Measurements from ENCODE around the gene MFF. TPM values are rescaled to one million over a fixed set of nuclear protein-coding genes. Genes with fewer than 3 reads are reported as not detected.

MFF gene
- total RNA-seq, 1 donor from 2014 or later: 65.9 TPM

DNA sequence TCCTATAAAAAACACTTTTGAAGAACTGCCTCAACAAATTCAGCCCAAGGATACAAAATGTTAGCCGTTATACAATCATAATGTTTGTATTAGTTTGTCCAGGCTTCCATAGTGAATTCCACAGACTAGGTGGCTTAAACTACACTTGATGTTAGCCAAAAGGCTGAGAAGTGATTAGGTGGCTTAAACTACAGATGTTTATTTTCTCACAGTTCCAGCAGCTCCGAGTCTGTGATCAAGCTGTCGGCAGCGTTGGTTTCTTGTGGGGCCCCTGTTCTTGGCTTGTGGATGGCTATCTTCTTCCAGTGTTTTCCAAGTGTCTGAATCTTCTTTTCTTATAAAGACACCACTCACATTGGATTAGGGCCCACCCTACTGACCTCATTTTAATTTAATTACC is 31.5 kb upstream of the MFF start:
- H3K27me3 ChIP-seq: no peaks in the 10 kb centered on the region
- DNase-seq (ENCODE audit: low spot score in 2 of 2): no peak
- H3K4me1 ChIP-seq: no peaks in the 10 kb centered on the region
- H3K36me3 ChIP-seq: peaks cover 0 to 6% of the 10 kb centered on the region in 2 donors
- TF ChIP-seq, protein P1, sequence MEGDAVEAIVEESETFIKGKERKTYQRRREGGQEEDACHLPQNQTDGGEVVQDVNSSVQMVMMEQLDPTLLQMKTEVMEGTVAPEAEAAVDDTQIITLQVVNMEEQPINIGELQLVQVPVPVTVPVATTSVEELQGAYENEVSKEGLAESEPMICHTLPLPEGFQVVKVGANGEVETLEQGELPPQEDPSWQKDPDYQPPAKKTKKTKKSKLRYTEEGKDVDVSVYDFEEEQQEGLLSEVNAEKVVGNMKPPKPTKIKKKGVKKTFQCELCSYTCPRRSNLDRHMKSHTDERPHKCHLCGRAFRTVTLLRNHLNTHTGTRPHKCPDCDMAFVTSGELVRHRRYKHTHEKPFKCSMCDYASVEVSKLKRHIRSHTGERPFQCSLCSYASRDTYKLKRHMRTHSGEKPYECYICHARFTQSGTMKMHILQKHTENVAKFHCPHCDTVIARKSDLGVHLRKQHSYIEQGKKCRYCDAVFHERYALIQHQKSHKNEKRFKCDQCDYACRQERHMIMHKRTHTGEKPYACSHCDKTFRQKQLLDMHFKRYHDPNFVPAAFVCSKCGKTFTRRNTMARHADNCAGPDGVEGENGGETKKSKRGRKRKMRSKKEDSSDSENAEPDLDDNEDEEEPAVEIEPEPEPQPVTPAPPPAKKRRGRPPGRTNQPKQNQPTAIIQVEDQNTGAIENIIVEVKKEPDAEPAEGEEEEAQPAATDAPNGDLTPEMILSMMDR (IDR thresholded peaks at IDR 0.05): no peak
- H3K4me3 ChIP-seq: no peak overlapping the region
- intact Hi-C loops (cut with DNase I): no loop called here
- no peaks in the 10 kb centered on the region for H3K9me3 ChIP-seq
- H3K27ac ChIP-seq: no peak overlapping the region

DNA sequence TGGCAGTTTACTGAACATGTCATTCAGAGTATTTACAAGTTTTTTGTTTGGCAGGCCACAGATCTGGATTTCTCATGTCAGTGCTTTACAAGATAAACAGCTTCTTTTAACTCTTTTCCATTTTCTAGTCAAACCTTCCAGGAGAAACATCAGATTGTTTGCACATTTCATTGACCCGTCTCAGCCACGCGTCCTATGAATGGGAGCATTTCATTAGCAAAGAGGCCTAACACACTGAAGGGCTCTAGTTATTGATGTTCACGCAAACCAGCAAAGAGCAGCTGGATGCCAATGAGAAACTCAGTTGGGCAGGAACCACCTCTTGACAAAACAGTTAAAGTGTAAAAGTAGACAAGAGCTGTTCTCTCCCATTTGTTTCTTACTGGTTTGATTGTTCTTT is 29.2 kb upstream of the MFF start:
- H3K27me3 ChIP-seq: no peaks in the 10 kb centered on the region
- no peaks in the 10 kb centered on the region for H3K4me1 ChIP-seq
- no peaks in the 10 kb centered on the region for H3K9me3 ChIP-seq
- intact Hi-C loops (cut with DNase I): no loop called here
- no peak overlapping the region for H3K27ac ChIP-seq
- no peak overlapping the region for H3K4me3 ChIP-seq
- TF ChIP-seq, protein P1 (IDR thresholded peaks at IDR 0.05): no peak
- no peak for DNase-seq (ENCODE audit: low spot score in 2 of 2)
- H3K36me3 ChIP-seq: peaks cover 0 to 3% of the 10 kb centered on the region in 2 donors

DNA sequence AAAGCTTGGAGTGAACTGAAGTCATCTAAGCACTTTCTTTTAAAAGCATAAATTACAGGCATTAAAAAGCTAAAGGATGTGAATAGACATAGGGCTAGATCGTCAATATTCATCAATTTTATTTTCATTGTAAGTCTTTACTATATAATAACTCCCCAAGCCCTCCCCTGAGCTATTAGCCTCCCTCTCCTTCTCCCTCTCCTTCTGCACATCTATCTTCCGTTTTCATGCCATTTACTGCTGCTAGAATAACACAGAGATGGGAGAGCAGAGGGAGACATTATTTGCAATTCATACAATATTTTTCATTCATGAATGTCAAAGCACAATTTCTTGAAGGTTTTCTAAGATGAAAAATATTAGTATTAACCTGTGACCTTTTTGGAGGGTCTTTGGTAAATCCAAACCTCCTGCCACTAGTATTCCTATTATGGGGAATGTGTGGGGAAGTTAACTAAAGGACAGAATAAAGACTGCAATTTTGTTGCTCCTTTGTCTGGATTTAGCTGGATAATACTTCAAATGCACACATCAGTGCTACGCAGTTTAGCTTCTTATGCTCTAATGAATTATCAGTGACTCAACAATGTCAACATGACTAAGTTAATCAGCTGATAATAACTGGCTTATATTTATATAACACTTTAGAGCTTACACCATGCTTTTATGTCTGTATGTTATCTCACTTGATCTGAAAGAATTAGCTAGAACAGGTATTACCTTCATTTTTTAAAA is 28.2 kb upstream of the MFF start:
- H3K4me3 ChIP-seq: no peak overlapping the region
- H3K27me3 ChIP-seq: no peaks in the 10 kb centered on the region
- H3K27ac ChIP-seq: no peak overlapping the region
- TF ChIP-seq, protein P1 (IDR thresholded peaks at IDR 0.05): no peak
- no peaks in the 10 kb centered on the region for H3K4me1 ChIP-seq
- intact Hi-C loops (cut with DNase I): no loop called here
- DNase-seq (ENCODE audit: low spot score in 2 of 2): no peak
- no peaks in the 10 kb centered on the region for H3K9me3 ChIP-seq
- peaks cover 0 to 3% of the 10 kb centered on the region in 2 donors for H3K36me3 ChIP-seq

DNA sequence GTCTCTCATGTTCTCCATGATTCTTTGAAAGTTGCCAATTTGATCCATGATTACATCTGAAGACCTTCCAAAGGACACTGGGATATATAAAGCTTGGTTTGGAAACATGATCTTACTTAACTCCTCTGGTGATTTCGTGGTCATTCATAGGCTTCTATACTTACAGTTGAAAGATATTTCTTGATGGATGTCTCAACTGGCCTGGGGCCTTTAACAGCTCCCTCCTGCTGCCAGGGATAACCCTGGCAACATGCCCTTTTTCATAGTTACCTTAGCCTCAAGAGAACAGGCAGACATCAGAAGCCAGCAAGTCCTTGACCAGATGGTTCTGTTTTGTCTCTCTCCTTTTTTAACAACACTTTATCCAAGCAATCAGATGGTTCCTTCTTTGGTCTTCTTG is 23.5 kb upstream of the MFF start:
- Histone ChIP-seq H3K27me3 (no peaks in the 10 kb centered on the region), H3K4me3 (no peak overlapping the region), H3K27ac (no peak overlapping the region), H3K36me3 (peaks cover 3 to 4% of the 10 kb centered on the region in 2 donors), H3K4me1 (no peaks in the 10 kb centered on the region), H3K9me3 (no peaks in the 10 kb centered on the region)
- intact Hi-C loops (cut with DNase I): no loop called here
- TF ChIP-seq, protein P1 (IDR thresholded peaks at IDR 0.05): no peak
- DNase-seq (ENCODE audit: low spot score in 2 of 2): no peak

DNA sequence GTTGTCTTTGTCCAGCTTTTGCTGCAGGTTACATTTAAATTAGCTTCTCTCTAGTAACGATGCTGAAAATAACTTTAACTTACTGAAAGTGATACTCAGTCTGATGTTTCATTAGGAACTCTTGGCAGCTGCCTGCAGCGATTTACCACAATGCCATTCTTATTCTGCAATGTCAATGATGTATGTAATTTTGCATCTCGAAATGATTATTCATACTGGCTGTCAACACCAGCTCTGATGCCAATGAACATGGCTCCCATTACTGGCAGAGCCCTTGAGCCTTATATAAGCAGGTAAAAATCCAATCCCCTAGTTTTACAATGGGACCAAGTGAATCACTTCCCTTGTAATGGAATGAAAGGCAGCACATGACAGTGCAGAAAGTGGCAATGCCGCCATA is 16.3 kb upstream of the MFF start:
- Histone ChIP-seq H3K4me3 (no peak overlapping the region), H3K36me3 (peaks cover 3 to 7% of the 10 kb centered on the region in 2 donors), H3K27ac (no peak overlapping the region), H3K9me3 (no peaks in the 10 kb centered on the region), H3K4me1 (no peaks in the 10 kb centered on the region), H3K27me3 (no peaks in the 10 kb centered on the region)
- DNase-seq (ENCODE audit: low spot score in 2 of 2): no peak
- intact Hi-C loops (cut with DNase I): no loop called here
- TF ChIP-seq, protein P1 (IDR thresholded peaks at IDR 0.05): no peak

DNA sequence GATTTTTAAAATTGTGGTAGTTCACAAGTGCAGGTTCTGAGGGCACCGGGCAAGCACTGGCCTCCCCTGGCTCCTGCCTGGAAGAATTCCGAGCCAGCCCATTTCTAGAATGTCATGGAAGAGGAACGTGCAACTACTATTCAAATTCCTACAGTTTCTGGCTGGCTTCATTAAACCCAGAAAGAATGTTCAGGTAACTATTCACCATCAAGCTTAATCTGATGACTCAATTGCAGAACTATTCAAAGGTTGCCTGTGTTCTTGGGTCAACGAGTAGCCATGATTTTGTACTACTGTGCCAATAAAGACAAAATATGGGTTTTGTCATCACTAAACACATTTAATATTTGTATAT is 14.3 kb upstream of the MFF start:
- no peak overlapping the region for H3K27ac ChIP-seq
- H3K9me3 ChIP-seq: no peaks in the 10 kb centered on the region
- TF ChIP-seq, protein P1 (IDR thresholded peaks at IDR 0.05): no peak

More for the DNA sequence above, 14.3 kb upstream of the MFF start:
- Histone ChIP-seq H3K27me3 (no peaks in the 10 kb centered on the region), H3K4me3 (no peak overlapping the region), H3K36me3 (peaks cover 3 to 6% of the 10 kb centered on the region in 2 donors), H3K4me1 (no peaks in the 10 kb centered on the region)
- DNase-seq (ENCODE audit: low spot score in 2 of 2): no peak
- intact Hi-C loops (cut with DNase I): no loop called here

All from ascending aorta (tissue), 2 donors.